NCI-H2029 (cell line): ENCODE results near the gene SNX19.

ENCODE experiments used
- DNase-seq: peaks from one replicate; lab custom pipeline; 2025; lab: John Stamatoyannopoulos, UW

Gene SNX19

GRCh38 chr11:130905512-130905911 is 10.8 kb downstream of the SNX19 start:
- DNase-seq = no peak

- no peak for DNase-seq
Measured at GRCh38 chr11:130904380-130904779, 11.9 kb downstream of the SNX19 start.

- DNase-seq = no peak
Measured at GRCh38 chr11:130902380-130902779, 13.9 kb downstream of the SNX19 start.

GRCh38 chr11:130899106-130899505 is 17.2 kb downstream of the SNX19 start:
- DNase-seq = no peak

GRCh38 chr11:130897262-130898182 is 18.8 kb downstream of the SNX19 start:
- DNase-seq = no peak

- DNase-seq = peak; percentile 61
Measured at GRCh38 chr11:130894322-130895025, 21.8 kb downstream of the SNX19 start.

- DNase-seq = no peak
Measured at GRCh38 chr11:130892861-130893260, 23.4 kb downstream of the SNX19 start.

GRCh38 chr11:130891326-130891725 is 25.0 kb downstream of the SNX19 start:
- no peak for DNase-seq

- DNase-seq = no peak
Measured at GRCh38 chr11:130890039-130890745, 26.1 kb downstream of the SNX19 start.

GRCh38 chr11:130888790-130889189 is 27.5 kb downstream of the SNX19 start:
- no peak for DNase-seq

GRCh38 chr11:130886704-130887103 is 29.6 kb downstream of the SNX19 start:
- no peak for DNase-seq

- DNase-seq = no peak
Measured at GRCh38 chr11:130882138-130882551, 34.1 kb downstream of the SNX19 start.

- DNase-seq = no peak
Measured at GRCh38 chr11:130881475-130882137, 34.7 kb downstream of the SNX19 start.

GRCh38 chr11:130879836-130880235 is 36.4 kb downstream of the SNX19 start:
- no peak for DNase-seq

- no peak for DNase-seq
Measured at GRCh38 chr11:130876931-130877915, 39.1 kb downstream of the SNX19 start.

GRCh38 chr11:130876100-130876499 is 40.2 kb downstream of the SNX19 start:
- no peak for DNase-seq

GRCh38 chr11:130874955-130875531 is 41.2 kb downstream of the SNX19 start:
- no peak for DNase-seq

- no peak for DNase-seq
Measured at GRCh38 chr11:130874396-130874795, 41.9 kb downstream of the SNX19 start.

GRCh38 chr11:130873761-130874160 is 42.5 kb downstream of the SNX19 start:
- DNase-seq = no peak

GRCh38 chr11:130872981-130873380 is 43.3 kb downstream of the SNX19 start:
- no peak for DNase-seq
